Measurements from ENCODE around the gene ZC3HAV1. TPM values are rescaled to one million over a fixed set of nuclear protein-coding genes. Genes with fewer than 3 reads are reported as not detected.

Gene ZC3HAV1
- total RNA-seq, 1 donor from 2014 or later: 21.0 TPM

GRCh38 chr7:139023076-139023475, 86.4 kb downstream of the ZC3HAV1 start:
- H3K4me3 ChIP-seq (ENCODE audit: low read depth, low read length): no peak overlapping the region
- no peak for DNase-seq (ENCODE audit: low read depth)
- TF ChIP-seq, protein P1, sequence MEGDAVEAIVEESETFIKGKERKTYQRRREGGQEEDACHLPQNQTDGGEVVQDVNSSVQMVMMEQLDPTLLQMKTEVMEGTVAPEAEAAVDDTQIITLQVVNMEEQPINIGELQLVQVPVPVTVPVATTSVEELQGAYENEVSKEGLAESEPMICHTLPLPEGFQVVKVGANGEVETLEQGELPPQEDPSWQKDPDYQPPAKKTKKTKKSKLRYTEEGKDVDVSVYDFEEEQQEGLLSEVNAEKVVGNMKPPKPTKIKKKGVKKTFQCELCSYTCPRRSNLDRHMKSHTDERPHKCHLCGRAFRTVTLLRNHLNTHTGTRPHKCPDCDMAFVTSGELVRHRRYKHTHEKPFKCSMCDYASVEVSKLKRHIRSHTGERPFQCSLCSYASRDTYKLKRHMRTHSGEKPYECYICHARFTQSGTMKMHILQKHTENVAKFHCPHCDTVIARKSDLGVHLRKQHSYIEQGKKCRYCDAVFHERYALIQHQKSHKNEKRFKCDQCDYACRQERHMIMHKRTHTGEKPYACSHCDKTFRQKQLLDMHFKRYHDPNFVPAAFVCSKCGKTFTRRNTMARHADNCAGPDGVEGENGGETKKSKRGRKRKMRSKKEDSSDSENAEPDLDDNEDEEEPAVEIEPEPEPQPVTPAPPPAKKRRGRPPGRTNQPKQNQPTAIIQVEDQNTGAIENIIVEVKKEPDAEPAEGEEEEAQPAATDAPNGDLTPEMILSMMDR (conservative IDR thresholded peaks at IDR 0.05; ENCODE audit: low read depth, low read length): no peak

GRCh38 chr7:139022286-139022685, 87.2 kb downstream of the ZC3HAV1 start:
- DNase-seq (ENCODE audit: low read depth): no peak

GRCh38 chr7:139018910-139019309, 90.6 kb downstream of the ZC3HAV1 start:
- TF ChIP-seq, protein P1 (conservative IDR thresholded peaks at IDR 0.05; ENCODE audit: low read depth, low read length): no peak
- DNase-seq (ENCODE audit: low read depth): no peak
- H3K4me3 ChIP-seq (ENCODE audit: low read depth, low read length): no peak overlapping the region

More at GRCh38 chr7:139022286-139022685, 87.2 kb downstream of the ZC3HAV1 start:
- TF ChIP-seq, protein P1 (conservative IDR thresholded peaks at IDR 0.05; ENCODE audit: low read depth, low read length): no peak
- H3K4me3 ChIP-seq (ENCODE audit: low read depth, low read length): no peak overlapping the region

DNA sequence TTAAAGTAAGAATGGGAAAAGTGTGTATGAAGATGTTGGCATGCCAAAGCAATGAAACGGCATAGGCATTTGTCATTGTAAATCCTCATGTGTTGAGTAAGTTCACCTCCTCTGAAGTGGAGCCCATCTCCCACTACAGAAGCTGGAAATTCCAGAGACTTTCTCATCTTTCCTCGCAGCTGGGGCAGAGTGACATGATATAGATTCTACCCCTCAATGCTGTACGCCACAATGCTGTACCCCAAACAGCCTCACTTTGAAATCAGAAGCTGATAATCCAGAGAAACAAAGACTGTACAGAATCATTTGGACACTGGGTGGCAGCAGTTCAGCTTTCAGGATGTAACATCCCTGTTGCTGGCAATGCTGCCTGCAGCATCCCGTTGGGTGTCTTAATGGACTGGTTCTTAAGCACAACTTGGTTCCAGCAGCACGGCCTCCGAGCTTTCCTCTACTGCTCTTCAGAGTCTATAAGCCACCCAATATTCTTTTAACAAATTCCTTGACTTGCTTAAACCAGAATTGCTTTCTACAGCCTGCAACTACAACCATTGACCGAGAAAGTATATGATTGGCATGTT, 92.5 kb downstream of the ZC3HAV1 start:
- TF ChIP-seq, protein P1 (conservative IDR thresholded peaks at IDR 0.05; ENCODE audit: low read depth, low read length): peak; percentile 78
- H3K4me3 ChIP-seq (ENCODE audit: low read depth, low read length): no peak overlapping the region
- DNase-seq (ENCODE audit: low read depth): no peak

DNA sequence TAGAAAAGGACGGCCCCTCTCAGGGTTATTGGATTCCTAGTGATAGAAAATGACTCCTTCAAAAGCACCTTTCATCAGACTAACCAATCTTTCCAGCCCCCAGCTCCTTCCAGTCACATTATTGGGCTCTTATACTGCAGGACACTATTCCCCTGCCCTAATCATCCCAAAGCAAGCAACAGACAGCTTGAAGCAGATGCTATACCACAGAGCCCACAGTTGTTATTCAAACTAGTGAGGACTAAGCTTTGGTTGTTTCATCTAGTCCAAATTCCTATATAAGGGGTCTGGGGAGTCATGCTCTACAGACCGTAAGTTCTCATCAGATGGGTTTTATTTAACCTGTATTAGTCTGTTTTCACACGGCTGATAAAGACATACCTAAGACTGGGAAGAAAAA, 98.1 kb downstream of the ZC3HAV1 start:
- TF ChIP-seq, protein P1 (conservative IDR thresholded peaks at IDR 0.05; ENCODE audit: low read depth, low read length): no peak
- no peak for DNase-seq (ENCODE audit: low read depth)
- no peak overlapping the region for H3K4me3 ChIP-seq (ENCODE audit: low read depth, low read length)

DNA sequence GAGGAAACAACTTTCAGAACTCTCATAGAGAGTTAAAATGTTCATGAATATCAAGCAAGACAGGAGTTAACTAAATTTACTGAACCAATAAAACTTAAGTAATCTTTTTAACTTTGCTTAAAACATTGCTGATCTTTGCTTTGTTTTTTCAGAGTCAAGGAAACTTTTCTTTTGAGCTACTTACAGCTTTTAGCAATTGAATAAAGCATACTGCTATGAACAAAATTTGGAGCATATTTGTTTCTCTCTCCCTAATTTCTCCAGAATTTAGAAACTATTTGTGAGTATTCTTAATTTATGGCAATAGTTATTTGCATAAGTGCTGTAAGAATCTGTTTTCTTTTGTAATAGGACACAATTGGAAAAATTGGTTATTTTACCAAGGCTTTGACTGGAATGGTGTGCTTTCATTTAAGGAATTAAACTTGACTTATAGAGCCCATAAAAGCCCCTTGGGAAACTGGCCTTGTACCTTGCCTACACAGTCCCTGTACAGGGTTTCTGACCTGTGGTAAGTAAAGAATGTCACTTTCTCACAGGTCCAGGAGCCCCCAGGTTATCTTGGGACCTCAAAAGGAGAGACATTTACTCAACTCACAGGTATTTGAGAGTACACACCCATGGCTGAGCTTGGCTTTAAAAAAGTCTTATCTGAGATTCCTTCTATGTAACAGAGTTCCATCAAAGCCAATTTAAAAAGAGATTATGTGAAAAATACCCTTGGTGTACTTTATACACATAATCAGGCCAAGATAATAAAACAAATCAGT, 105.0 kb downstream of the ZC3HAV1 start:
- TF ChIP-seq, protein P1 (conservative IDR thresholded peaks at IDR 0.05; ENCODE audit: low read depth, low read length): no peak
- no peak for DNase-seq (ENCODE audit: low read depth)
- no peak overlapping the region for H3K4me3 ChIP-seq (ENCODE audit: low read depth, low read length)

Measured in epithelial cell of proximal tubule (primary cell).